Neural progenitor cell (in vitro differentiated cells): Measurements from ENCODE around the gene EIF1. TPM values are rescaled to one million over a fixed set of nuclear protein-coding genes. Genes with fewer than 3 reads are reported as not detected.

Experiments
- DNase-seq: peaks from one replicate; pipeline ENCODE4 v3.0.0-alpha.2; 2016; ENCODE audit warnings: low spot score
- H2AFZ ChIP-seq: fragments of 200-600 bp; sonication (generic); replicated peaks from 2 replicates; pipeline ENCODE4 v1.6.1; 2016; ENCODE audit warnings: antibody characterized with exemption
- H3F3A ChIP-seq: fragments of 200-600 bp; sonication (generic); 2 replicates; pipeline ENCODE4 v1.6.1; 2016; ENCODE audit warnings: antibody characterized with exemption, low read depth
- H3K27ac ChIP-seq: fragments of 200-600 bp; sonication (generic); 2 replicates; pipeline ENCODE4 v1.5.1; 2016; ENCODE audit warnings: mild to moderate bottlenecking
- H3K27me3 ChIP-seq: fragments of 200-600 bp; sonication (generic); 2 replicates; pipeline ENCODE4 v1.6.1; 2016; ENCODE audit warnings: mild to moderate bottlenecking, moderate library complexity
- H3K36me3 ChIP-seq: fragments of 200-600 bp; sonication (generic); 2 replicates; pipeline ENCODE4 v1.5.1; 2016
- H3K4me1 ChIP-seq: fragments of 200-600 bp; sonication (generic); 2 replicates; pipeline ENCODE4 v1.6.1; 2016; ENCODE audit warnings: mixed run types
- H3K4me2 ChIP-seq: fragments of 200-600 bp; sonication (generic); 2 replicates; pipeline ENCODE4 v1.6.1; 2016
- H3K4me3 ChIP-seq: fragments of 200-600 bp; sonication (generic); 2 replicates; pipeline ENCODE4 v1.5.1; 2016
- H3K79me2 ChIP-seq: fragments of 200-600 bp; sonication (generic); 2 replicates; pipeline ENCODE4 v1.6.1; 2016; ENCODE audit warnings: low read depth
- H3K9ac ChIP-seq: fragments of 200-600 bp; sonication (generic); 2 replicates; pipeline ENCODE4 v1.6.1; 2016
- H3K9me3 ChIP-seq: fragments of 200-600 bp; sonication (generic); 2 replicates; pipeline ENCODE4 v1.5.1; 2016; ENCODE audit warnings: low read depth
- H4K20me1 ChIP-seq: fragments of 200-600 bp; sonication (generic); 2 replicates; pipeline ENCODE4 v1.6.1; 2016; ENCODE audit warnings: low read depth
- H3K27ac Mint-ChIP-seq: 3 replicates; pipeline ENCODE4 v1.8.0; 2021; ENCODE audit warnings: mixed read lengths
- H3K27me3 Mint-ChIP-seq: 2 replicates; pipeline ENCODE4 v1.8.0; 2022; ENCODE audit warnings: low read depth, mild to moderate bottlenecking, inconsistent platforms, moderate library complexity, mixed read lengths; ENCODE audit not compliant: insufficient read depth
- H3K36me3 Mint-ChIP-seq: 3 replicates; pipeline ENCODE4 v1.8.0; 2021; ENCODE audit warnings: mixed read lengths
- H3K4me1 Mint-ChIP-seq: 3 replicates; pipeline ENCODE4 v1.8.0; 2021; ENCODE audit warnings: mixed read lengths
- H3K4me3 Mint-ChIP-seq: 3 replicates; pipeline ENCODE4 v1.8.0; 2021; ENCODE audit warnings: mild to moderate bottlenecking, moderate library complexity, mixed read lengths
- H3K9me3 Mint-ChIP-seq: 3 replicates; pipeline ENCODE4 v1.8.0; 2020; ENCODE audit warnings: mixed read lengths
- CTCF ChIP-seq: fragments of 200-600 bp; sonication (generic); IDR thresholded peaks from 2 replicates; pipeline ENCODE4 v1.5.1; 2017; ENCODE audit warnings: antibody characterized with exemption, mild to moderate bottlenecking
- EZH2 ChIP-seq: fragments of 200-600 bp; sonication (generic); IDR thresholded peaks from 2 replicates; pipeline ENCODE4 v1.6.1; 2017; ENCODE audit warnings: antibody characterized with exemption, mild to moderate bottlenecking, moderate library complexity
- EZH2phosphoT487 ChIP-seq: fragments of 200-600 bp; sonication (generic); IDR thresholded peaks from 2 replicates; pipeline ENCODE4 v1.6.1; 2017; ENCODE audit warnings: antibody characterized with exemption
- small RNA-seq: library from RNA; depleted of rRNA; stranded (forward); fragments of <200 nt; gene quantifications from one replicate; pipeline ENCODE3, GENCODE V24; 2015
- total RNA-seq: library from RNA; depleted of rRNA; stranded (reverse); fragments of >200 nt; gene quantifications from 2 replicates; pipeline ENCODE4 v1.2.3, GENCODE V29; 2015; ENCODE audit warnings: low replicate concordance

EIF1 gene
- total RNA-seq, 1 donor from 2014 or later: 91.4 TPM

- H3K4me3 Mint-ChIP-seq: no peak overlapping the region
- Histone ChIP-seq H3K9me3 (no peaks in the 10 kb centered on the region), H4K20me1 (no peaks in the 10 kb centered on the region), H3K79me2 (no peaks in the 10 kb centered on the region), H3K27ac (no peak overlapping the region), H3K9ac (no peak overlapping the region), H3K4me1 (no peaks in the 10 kb centered on the region), H3F3A (no peaks in the 10 kb centered on the region), H3K4me2 (no peak overlapping the region), H3K27me3 (peaks cover 24% of the 10 kb centered on the region), H2AFZ (no peak overlapping the region), H3K4me3 (no peak overlapping the region), H3K36me3 (no peaks in the 10 kb centered on the region)
- H3K27ac Mint-ChIP-seq: no peak overlapping the region
- no peaks in the 10 kb centered on the region for H3K36me3 Mint-ChIP-seq
- no peak for TF ChIP-seq EZH2
- TF ChIP-seq EZH2phosphoT487: no peak
- TF ChIP-seq CTCF: no peak
- no peak for DNase-seq
- H3K27me3 Mint-ChIP-seq: peaks cover 22% of the 10 kb centered on the region
- no peaks in the 10 kb centered on the region for H3K9me3 Mint-ChIP-seq
- H3K4me1 Mint-ChIP-seq: peaks cover 7% of the 10 kb centered on the region
Measured at GRCh38 chr17:41740506-41740905, 51.8 kb downstream of the EIF1 start.

- Histone ChIP-seq H3K9me3 (no peaks in the 10 kb centered on the region), H3K79me2 (no peaks in the 10 kb centered on the region), H3K9ac (no peak overlapping the region), H3K4me1 (no peaks in the 10 kb centered on the region), H4K20me1 (no peaks in the 10 kb centered on the region), H3K4me3 (no peak overlapping the region), H3K36me3 (no peaks in the 10 kb centered on the region), H3K27me3 (peaks cover 12% of the 10 kb centered on the region), H3K4me2 (no peak overlapping the region), H3F3A (no peaks in the 10 kb centered on the region), H2AFZ (no peak overlapping the region), H3K27ac (no peak overlapping the region)
- DNase-seq: no peak
- Mint-ChIP-seq H3K9me3 (no peaks in the 10 kb centered on the region), H3K4me3 (no peak overlapping the region), H3K27ac (no peak overlapping the region), H3K36me3 (no peaks in the 10 kb centered on the region), H3K4me1 (peaks cover 7% of the 10 kb centered on the region), H3K27me3 (peaks cover 13% of the 10 kb centered on the region)
- TF ChIP-seq EZH2phosphoT487 (no peak), CTCF (no peak), EZH2 (no peak)
Measured at GRCh38 chr17:41741709-41742108, 53.0 kb downstream of the EIF1 start.

Small RNA genes lying within 50 kb of the gene (small RNA-seq; reads per million reads assigned to genes)
- not detected for gene RN7SL399P
- not detected for gene RNA5SP442

Other genes with a start within 250 kb of the EIF1 start
- gene KRT38, start 247.9 kb upstream of the EIF1 start, total RNA-seq: not detected in 2 replicates
- gene KRT32, start 221.5 kb upstream of the EIF1 start, total RNA-seq: not detected in 2 replicates
- not detected in 2 replicates for gene KRT35, start 207.7 kb upstream of the EIF1 start, total RNA-seq
- gene KRT36, start 199.0 kb upstream of the EIF1 start, total RNA-seq: not detected in 2 replicates
- not detected in 2 replicates for gene KRT13, start 183.3 kb upstream of the EIF1 start, total RNA-seq
- gene KRT15, start 170.0 kb upstream of the EIF1 start, total RNA-seq: 0.15 TPM in 1 of 2 replicates, not detected in the other
- gene KRT19, start 160.6 kb upstream of the EIF1 start, total RNA-seq: 114 and 184 TPM in 2 replicates
- gene KRT9, start 116.8 kb upstream of the EIF1 start, total RNA-seq: not detected in 2 replicates
- gene KRT14, start 102.0 kb upstream of the EIF1 start, total RNA-seq: not detected in 2 replicates
- gene KRT16, start 76.1 kb upstream of the EIF1 start, total RNA-seq: not detected in 2 replicates
- gene KRT17, start 64.3 kb upstream of the EIF1 start, total RNA-seq: not detected in 2 replicates
- not detected in 2 replicates for gene GAST, start 23.4 kb downstream of the EIF1 start, total RNA-seq
- 0.45 and 1.7 TPM in 2 replicates for gene HAP1, start 45.8 kb downstream of the EIF1 start, total RNA-seq
- 28.5 and 91.8 TPM in 2 replicates for gene JUP, start 97.8 kb downstream of the EIF1 start, total RNA-seq
- 18.7 and 48.5 TPM in 2 replicates for gene P3H4, start 123.1 kb downstream of the EIF1 start, total RNA-seq
- 108 and 231 TPM in 2 replicates for gene FKBP10, start 124.1 kb downstream of the EIF1 start, total RNA-seq
- 99.5 and 106 TPM in 2 replicates for gene NT5C3B, start 147.3 kb downstream of the EIF1 start, total RNA-seq
- 0.65 TPM in 1 of 2 replicates, not detected in the other for gene KLHL10, start 148.9 kb downstream of the EIF1 start, total RNA-seq
- 28.5 and 33.3 TPM in 2 replicates for gene KLHL11, start 176.5 kb downstream of the EIF1 start, total RNA-seq
- gene ACLY, start 230.1 kb downstream of the EIF1 start, total RNA-seq: 221 and 273 TPM in 2 replicates
- 4.1 and 4.6 TPM in 2 replicates for gene ODAD4, start 241.7 kb downstream of the EIF1 start, total RNA-seq